CD4-positive, alpha-beta memory T cell (primary cell): ENCODE measurements around the gene ERCC6L2. TPM values are rescaled to one million over a fixed set of nuclear protein-coding genes. Genes with fewer than 3 reads are reported as not detected.
A peak's percentile ranks its signal among the peaks of the same experiment; 100 is the strongest.

Experiments used
- CTCF ChIA-PET: fragments of 350-600 bp; sonication (Branson Sonifier 250); formaldehyde crosslinking; loops from one replicate; lab custom pipeline; 2021; ENCODE audit warnings: inconsistent platforms; ENCODE audit not compliant: partially characterized antibody; lab: Charles Lee
- POLR2A ChIA-PET: fragments of 350-600 bp; sonication (Branson Sonifier 250); formaldehyde crosslinking; loops from one replicate; lab custom pipeline; 2021; ENCODE audit not compliant: partially characterized antibody; lab: Charles Lee
- DNase-seq, 5 donors: peaks; one replicate each; pipeline versions ENCODE4 v3.0.0 to v3.0.0-alpha.2; 2020 to 2022; ENCODE audit warnings: mixed read lengths in 1 of 5
- H3K27ac ChIP-seq: one replicate; pipeline ENCODE4 v1.7.0; 2013; ENCODE audit warnings: low read depth, low read length
- H3K27me3 ChIP-seq: 2 replicates; pipeline ENCODE4 v1.7.0; 2013; ENCODE audit warnings: mild to moderate bottlenecking, low read length, moderate library complexity; ENCODE audit not compliant: insufficient read depth
- H3K36me3 ChIP-seq: 2 replicates; pipeline ENCODE4 v1.7.0; 2013; ENCODE audit warnings: mild to moderate bottlenecking, low read length, moderate library complexity; ENCODE audit not compliant: insufficient read depth
- H3K4me1 ChIP-seq: 2 replicates; pipeline ENCODE4 v1.7.0; 2013; ENCODE audit warnings: mild to moderate bottlenecking, low read length, moderate library complexity; ENCODE audit not compliant: insufficient read depth
- H3K4me3 ChIP-seq, 2 donors: one replicate each; pipeline ENCODE4 v1.7.0; 2013; ENCODE audit warnings: low read length in 2 of 2, mild to moderate bottlenecking in 1 of 2
- H3K9me3 ChIP-seq, 2 donors: one replicate each; pipeline ENCODE4 v1.7.0; 2013; ENCODE audit warnings: low read length in 2 of 2, control low read depth in 1 of 2; ENCODE audit not compliant: control insufficient read depth in 1 of 2
- H3K27ac Mint-ChIP-seq, 7 donors: one replicate each; pipeline ENCODE4 v1.8.0; 2020 to 2021; ENCODE audit warnings: mixed read lengths in 7 of 7, mild to moderate bottlenecking in 6 of 7, inconsistent platforms in 3 of 7, moderate library complexity in 3 of 7
- H3K27me3 Mint-ChIP-seq, 2 donors: one replicate each; pipeline ENCODE4 v1.8.0; 2020 to 2021; ENCODE audit warnings: mixed read lengths in 2 of 2
- H3K36me3 Mint-ChIP-seq, 2 donors: one replicate each; pipeline ENCODE4 v1.8.0; 2020 to 2021; ENCODE audit warnings: mixed read lengths in 2 of 2, inconsistent platforms in 1 of 2, mild to moderate bottlenecking in 1 of 2
- H3K4me1 Mint-ChIP-seq, 4 donors: one replicate each; pipeline ENCODE4 v1.8.0; 2020 to 2021; ENCODE audit warnings: mixed read lengths in 4 of 4, mild to moderate bottlenecking in 1 of 4
- H3K4me3 Mint-ChIP-seq, 8 donors: one replicate each; pipeline ENCODE4 v1.8.0; 2020 to 2021; ENCODE audit warnings: mixed read lengths in 8 of 8, mild to moderate bottlenecking in 7 of 8, moderate library complexity in 6 of 8, inconsistent platforms in 3 of 8
- H3K9me3 Mint-ChIP-seq, 8 donors: one replicate each; pipeline ENCODE4 v1.8.0; 2020 to 2021; ENCODE audit warnings: mixed read lengths in 8 of 8, mild to moderate bottlenecking in 5 of 8, inconsistent platforms in 3 of 8, moderate library complexity in 1 of 8
- intact Hi-C: fragments of 100-400 bp; cut with micrococcal nuclease; formaldehyde crosslinking; loops from one replicate; pipeline ENCODE4 v1.15.1; 2023
- polyA plus RNA-seq, 2 donors: library from polyadenylated mRNA; unstranded; fragments of 300-500 nt; fragmentation: Illumina TruSeq; gene quantifications; one replicate each; pipeline ENCODE4 v1.2.3, GENCODE V29; 2021
- total RNA-seq, 2 experiments: library from RNA; stranded (reverse); gene quantifications; one replicate each; pipeline ENCODE4 v1.2.3, GENCODE V29; 2021

ERCC6L2 gene
- total and polyA plus RNA-seq, 4 experiments from 2014 or later, result 20.2 to 57.2 (median 52.7) TPM

DNA sequence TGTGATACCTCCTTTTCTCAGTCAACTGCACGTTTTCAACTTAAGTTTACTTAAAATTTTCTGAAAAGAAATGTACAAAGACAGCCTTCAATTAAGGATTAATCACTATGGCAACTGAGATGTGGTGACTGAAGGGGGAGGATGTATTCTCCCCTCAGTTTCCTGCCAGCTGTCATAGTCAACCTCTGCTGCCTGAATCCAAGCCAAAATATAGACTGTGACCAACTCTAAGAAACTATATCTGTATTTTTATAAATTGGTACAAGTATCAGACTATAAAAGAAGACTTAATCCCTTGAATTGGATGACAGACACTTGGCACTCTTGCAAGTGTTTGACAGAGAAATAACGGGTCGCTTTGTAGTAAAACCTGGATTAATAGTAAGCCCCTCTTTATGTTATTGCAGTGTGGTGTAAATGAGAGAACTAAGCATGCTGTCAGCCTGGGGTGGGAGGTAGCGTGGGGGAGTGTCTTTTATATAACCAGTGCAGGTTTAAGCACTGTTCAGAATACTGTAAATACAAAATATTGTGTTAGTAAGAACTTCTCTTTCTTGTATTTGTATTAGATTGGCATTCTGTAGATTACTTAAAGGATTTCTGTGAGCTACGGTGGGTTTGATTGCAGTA lies 106.4 kb downstream of the ERCC6L2 start:
- Mint-ChIP-seq H3K4me3 (peak overlapping the region in 5 of 8 donors; percentile 2 to 39 (median 36)), H3K27ac (peak overlapping the region in 6 of 7 donors; percentile 13 to 87 (median 82)), H3K9me3 (no peaks in the 10 kb centered on the region), H3K4me1 (peaks cover 12 to 21% (median 18%) of the 10 kb centered on the region in 4 donors), H3K27me3 (no peaks in the 10 kb centered on the region), H3K36me3 (peaks cover 33 to 56% of the 10 kb centered on the region in 2 donors)
- peaks cover 4% of the 10 kb centered on the region for H3K36me3 ChIP-seq
- no peaks in the 10 kb centered on the region for H3K9me3 ChIP-seq
- CTCF ChIA-PET, result no interaction called here
- POLR2A ChIA-PET, result no interaction called here
- DNase-seq, result peak in 4 of 5 donors; percentile 35 to 59 (median 51)
- intact Hi-C loops, result loop anchor here (5.0 kb wide), 1 partner anchor 40 kb away; no protein-coding TSS in a partner anchor
- H3K4me1 ChIP-seq, result peaks cover 11% of the 10 kb centered on the region
- no peaks in the 10 kb centered on the region for H3K27me3 ChIP-seq
- H3K27ac ChIP-seq, result no peak overlapping the region
- no peak overlapping the region for H3K4me3 ChIP-seq

DNA sequence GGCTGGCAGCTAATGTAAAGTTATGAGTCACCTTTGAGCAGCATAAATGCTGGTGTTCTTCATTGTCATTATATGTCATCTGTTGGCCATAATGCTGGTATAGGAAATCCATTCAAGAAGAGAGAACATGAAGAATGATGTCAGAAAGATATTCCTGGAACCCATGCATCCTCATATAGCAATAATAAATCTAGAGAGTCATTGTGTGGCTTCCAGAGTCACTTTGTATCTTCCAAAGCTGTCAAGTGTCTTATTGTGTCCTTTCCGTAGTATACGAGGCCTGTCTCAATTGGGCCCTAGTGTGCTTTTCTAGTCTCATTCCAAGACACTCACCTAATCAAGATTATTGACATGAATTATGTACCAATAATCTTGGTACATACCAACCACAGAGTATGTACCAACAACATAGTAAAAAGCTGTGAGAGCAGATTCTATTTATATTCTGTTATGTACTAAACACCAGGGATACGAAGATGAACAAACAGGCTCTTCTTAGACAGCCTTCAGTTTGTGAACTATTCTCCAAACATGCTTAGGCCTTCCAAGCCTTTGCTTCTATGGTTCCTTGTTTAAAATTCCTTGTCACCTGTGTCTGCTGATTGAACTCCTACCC lies 110.1 kb downstream of the ERCC6L2 start:
- ChIA-PET CTCF (no interaction called here), POLR2A (no interaction called here)
- H3K36me3 ChIP-seq, result no peaks in the 10 kb centered on the region
- intact Hi-C loops, result no loop called here
- no peaks in the 10 kb centered on the region for H3K27me3 ChIP-seq
- H3K4me3 ChIP-seq, result no peak overlapping the region
- DNase-seq, result no peak
- Mint-ChIP-seq H3K27ac (no peak overlapping the region), H3K9me3 (peaks cover 0 to 1% (median 0%) of the 10 kb centered on the region in 8 donors), H3K4me1 (peaks cover 12 to 18% (median 15%) of the 10 kb centered on the region in 4 donors), H3K27me3 (no peaks in the 10 kb centered on the region), H3K36me3 (peaks cover 28 to 51% of the 10 kb centered on the region in 2 donors), H3K4me3 (no peak overlapping the region)
- H3K4me1 ChIP-seq, result peaks cover 11% of the 10 kb centered on the region
- H3K9me3 ChIP-seq, result no peaks in the 10 kb centered on the region
- H3K27ac ChIP-seq, result no peak overlapping the region

DNA sequence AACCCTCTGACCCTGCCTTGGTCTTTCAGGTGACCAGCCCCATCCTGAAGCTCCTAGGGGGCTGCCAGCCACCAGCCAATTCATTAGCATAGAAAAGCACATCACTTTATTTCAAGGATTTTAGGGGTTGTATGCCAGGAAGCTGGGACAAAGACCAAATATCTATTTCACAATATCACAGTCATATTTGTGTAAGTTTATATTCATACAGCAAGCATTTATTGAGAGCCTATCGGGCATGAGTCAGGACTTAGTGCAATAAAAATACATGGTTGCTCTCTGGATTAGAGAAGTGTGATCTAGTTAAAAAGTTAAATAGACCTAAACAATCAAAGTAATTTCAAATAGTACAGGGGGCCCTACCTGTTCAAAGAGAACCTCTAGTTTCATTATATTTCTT lies 113.8 kb downstream of the ERCC6L2 start:
- no peaks in the 10 kb centered on the region for H3K27me3 Mint-ChIP-seq
- ChIA-PET CTCF (no interaction called here), POLR2A (no interaction called here)
- Histone ChIP-seq H3K4me3 (no peak overlapping the region), H3K9me3 (no peaks in the 10 kb centered on the region), H3K36me3 (no peaks in the 10 kb centered on the region), H3K27me3 (no peaks in the 10 kb centered on the region), H3K4me1 (no peaks in the 10 kb centered on the region), H3K27ac (no peak overlapping the region)
- no peak for DNase-seq
- peaks cover 29 to 53% of the 10 kb centered on the region in 2 donors for H3K36me3 Mint-ChIP-seq
- H3K27ac Mint-ChIP-seq, result no peak overlapping the region
- H3K4me1 Mint-ChIP-seq, result peaks cover 0 to 1% (median 0%) of the 10 kb centered on the region in 4 donors
- no peak overlapping the region for H3K4me3 Mint-ChIP-seq
- intact Hi-C loops, result no loop called here
- H3K9me3 Mint-ChIP-seq, result peaks cover 0 to 1% (median 0%) of the 10 kb centered on the region in 8 donors

DNA sequence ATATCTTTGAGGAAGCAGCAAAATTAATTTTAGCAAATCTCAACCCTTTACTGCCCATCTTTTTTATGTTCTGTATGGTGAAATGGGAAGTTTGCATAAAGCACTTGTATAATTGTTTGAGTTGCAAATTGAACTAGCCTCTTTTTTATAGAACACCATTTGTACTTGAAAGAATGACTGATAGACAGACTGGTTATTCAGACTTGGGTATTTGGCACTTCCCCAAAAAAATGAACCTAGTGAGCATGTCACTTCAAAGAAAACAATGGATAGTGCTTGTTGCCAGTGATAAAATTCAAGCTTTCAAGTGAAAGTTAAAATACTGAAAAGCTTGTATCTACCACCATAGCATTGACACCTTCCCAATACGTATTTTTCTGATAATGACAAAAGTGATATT lies 115.8 kb downstream of the ERCC6L2 start:
- Mint-ChIP-seq H3K27ac (no peak overlapping the region), H3K4me3 (no peak overlapping the region), H3K36me3 (peaks cover 27 to 44% of the 10 kb centered on the region in 2 donors), H3K9me3 (peaks cover 0 to 1% (median 0%) of the 10 kb centered on the region in 8 donors), H3K27me3 (no peaks in the 10 kb centered on the region), H3K4me1 (peaks cover 0 to 4% (median 1%) of the 10 kb centered on the region in 4 donors)
- CTCF ChIA-PET, result no interaction called here
- Histone ChIP-seq H3K9me3 (no peaks in the 10 kb centered on the region), H3K27me3 (no peaks in the 10 kb centered on the region), H3K4me3 (no peak overlapping the region), H3K4me1 (no peaks in the 10 kb centered on the region), H3K27ac (no peak overlapping the region), H3K36me3 (no peaks in the 10 kb centered on the region)
- intact Hi-C loops, result no loop called here
- POLR2A ChIA-PET, result no interaction called here
- DNase-seq, result no peak

DNA sequence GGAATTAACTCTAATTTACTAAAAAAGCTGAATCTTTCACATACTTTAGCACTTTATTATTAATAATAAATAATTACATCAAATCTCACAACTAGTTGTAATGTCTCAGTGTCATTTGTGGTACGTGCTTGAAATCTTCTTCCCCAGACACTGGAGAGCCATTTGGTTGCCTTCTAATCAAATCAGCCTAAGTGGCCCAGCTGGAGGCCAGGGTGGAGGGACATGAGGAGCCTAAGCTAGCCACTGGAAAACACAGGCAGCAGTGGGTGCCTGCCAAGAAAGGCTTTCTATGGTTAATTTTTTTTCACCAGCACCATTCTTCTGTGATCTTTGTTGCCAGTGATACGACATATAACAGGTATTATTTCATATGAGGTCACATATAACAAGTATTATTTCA lies 117.0 kb downstream of the ERCC6L2 start:
- H3K9me3 ChIP-seq, result no peaks in the 10 kb centered on the region
- no peak overlapping the region for H3K27ac ChIP-seq
- no peaks in the 10 kb centered on the region for H3K27me3 Mint-ChIP-seq
- H3K4me1 Mint-ChIP-seq, result peaks cover 0 to 5% (median 1%) of the 10 kb centered on the region in 4 donors
- H3K36me3 ChIP-seq, result no peaks in the 10 kb centered on the region
- DNase-seq, result no peak
- intact Hi-C loops, result no loop called here
- POLR2A ChIA-PET, result no interaction called here
- no peaks in the 10 kb centered on the region for H3K4me1 ChIP-seq
- H3K36me3 Mint-ChIP-seq, result peaks cover 24 to 44% of the 10 kb centered on the region in 2 donors
- peaks cover 0 to 1% (median 0%) of the 10 kb centered on the region in 8 donors for H3K9me3 Mint-ChIP-seq
- no peak overlapping the region for H3K4me3 ChIP-seq
- H3K27me3 ChIP-seq, result no peaks in the 10 kb centered on the region
- no peak overlapping the region for H3K27ac Mint-ChIP-seq
- CTCF ChIA-PET, result no interaction called here
- no peak overlapping the region for H3K4me3 Mint-ChIP-seq

DNA sequence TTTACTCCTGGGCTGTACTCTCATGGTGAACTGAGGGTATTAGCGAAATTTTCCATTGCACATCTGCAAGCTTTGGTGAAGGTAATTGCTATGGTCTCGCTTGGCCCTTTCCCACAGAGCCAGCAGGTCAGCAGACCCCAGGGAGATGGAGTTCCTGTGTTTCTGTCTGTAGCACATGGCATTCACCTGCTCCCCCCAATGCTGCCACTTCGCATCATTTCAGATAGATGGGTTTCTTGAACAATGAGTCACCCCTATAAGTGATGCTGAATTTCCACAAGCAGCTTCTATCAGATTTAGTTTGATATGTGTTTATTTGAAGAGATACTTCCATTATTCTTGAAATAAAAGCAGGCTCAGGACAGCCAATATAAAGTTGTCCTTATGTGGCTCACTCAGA lies 117.8 kb downstream of the ERCC6L2 start:
- no peak for DNase-seq
- Mint-ChIP-seq H3K27me3 (no peaks in the 10 kb centered on the region), H3K4me3 (no peak overlapping the region), H3K36me3 (peaks cover 22 to 40% of the 10 kb centered on the region in 2 donors), H3K27ac (peak overlapping the region in 1 of 7 donors; percentile 25), H3K4me1 (peaks cover 0 to 5% (median 1%) of the 10 kb centered on the region in 4 donors), H3K9me3 (peaks cover 0 to 1% (median 0%) of the 10 kb centered on the region in 8 donors)
- Histone ChIP-seq H3K36me3 (no peaks in the 10 kb centered on the region), H3K4me1 (no peaks in the 10 kb centered on the region), H3K27me3 (no peaks in the 10 kb centered on the region), H3K4me3 (no peak overlapping the region), H3K27ac (no peak overlapping the region), H3K9me3 (no peaks in the 10 kb centered on the region)
- ChIA-PET POLR2A (no interaction called here), CTCF (no interaction called here)
- intact Hi-C loops, result no loop called here

DNA sequence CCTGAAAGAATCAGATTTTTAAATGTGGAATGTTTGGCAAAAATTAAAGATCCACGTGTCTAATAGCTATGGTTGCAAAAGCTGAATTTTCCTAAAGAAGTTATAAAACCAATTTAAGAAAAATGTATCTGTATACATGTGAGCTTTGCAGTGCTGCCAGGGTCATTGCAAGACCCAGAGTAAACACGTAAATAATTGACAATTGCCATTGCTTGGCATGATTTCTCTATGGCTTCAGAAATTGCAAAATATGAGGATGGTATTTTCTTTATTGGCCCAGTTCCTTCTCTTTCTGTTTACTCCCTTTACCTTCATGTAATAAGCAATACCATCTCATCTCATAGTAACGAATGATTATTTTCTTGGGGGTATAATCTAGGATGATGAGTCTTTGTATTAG lies 123.9 kb downstream of the ERCC6L2 start:
- Histone ChIP-seq H3K36me3 (peaks cover 4% of the 10 kb centered on the region), H3K27ac (no peak overlapping the region), H3K9me3 (no peaks in the 10 kb centered on the region), H3K4me1 (no peaks in the 10 kb centered on the region), H3K4me3 (no peak overlapping the region), H3K27me3 (no peaks in the 10 kb centered on the region)
- Mint-ChIP-seq H3K4me3 (no peak overlapping the region), H3K36me3 (peaks cover 31 to 46% of the 10 kb centered on the region in 2 donors), H3K9me3 (peaks cover 0 to 16% (median 8%) of the 10 kb centered on the region in 8 donors), H3K27ac (no peak overlapping the region), H3K27me3 (no peaks in the 10 kb centered on the region), H3K4me1 (peaks cover 0 to 6% (median 4%) of the 10 kb centered on the region in 4 donors)
- POLR2A ChIA-PET, result interaction anchor here (0.8 kb wide), 1 partner anchor 10 kb away, joined by 3 read pairs; no protein-coding TSS in a partner anchor
- CTCF ChIA-PET, result no interaction called here
- no peak for DNase-seq
- intact Hi-C loops, result no loop called here
